ENCODE results near the gene LMBR1. TPM values are rescaled to one million over a fixed set of nuclear protein-coding genes. Genes with fewer than 3 reads are reported as not detected.
A peak's percentile ranks its signal among the peaks of the same experiment; 100 is the strongest.

The LMBR1 gene
- total RNA-seq, 3 donors from 2014 or later: 40.5 to 56.3 (median 44.9) TPM

- intact Hi-C loops (cut with DNase I, micrococcal nuclease): no loop called here
Measured at GRCh38 chr7:156785998-156786543, 106.9 kb downstream of the LMBR1 start.

GRCh38 chr7:156783864-156784263 is 109.1 kb downstream of the LMBR1 start:
- Histone ChIP-seq H3K36me3 (ENCODE audit: low read depth) (no peaks in the 10 kb centered on the region), H3K9me3 (no peaks in the 10 kb centered on the region), H3K4me3 (no peak overlapping the region), H3K4me1 (ENCODE audit: low read depth) (no peaks in the 10 kb centered on the region)
- intact Hi-C loops (cut with DNase I, micrococcal nuclease): no loop called here
- DNase-seq (no peak), ATAC-seq (no peak)
- no peak for TF ChIP-seq CTCF (IDR thresholded peaks at IDR 0.05)

More at GRCh38 chr7:156785998-156786543, 106.9 kb downstream of the LMBR1 start:
- TF ChIP-seq CTCF (IDR thresholded peaks at IDR 0.05): no peak
- Histone ChIP-seq H3K4me3 (no peak overlapping the region), H3K4me1 (ENCODE audit: low read depth) (no peaks in the 10 kb centered on the region), H3K9me3 (no peaks in the 10 kb centered on the region), H3K36me3 (ENCODE audit: low read depth) (no peaks in the 10 kb centered on the region)
- ATAC-seq (no peak), DNase-seq (no peak)

GRCh38 chr7:156781972-156782371 is 111.0 kb downstream of the LMBR1 start:
- no peak for DNase-seq
- intact Hi-C loops (cut with DNase I, micrococcal nuclease): no loop called here
- Histone ChIP-seq H3K36me3 (ENCODE audit: low read depth) (no peaks in the 10 kb centered on the region), H3K9me3 (no peaks in the 10 kb centered on the region), H3K4me3 (no peak overlapping the region), H3K4me1 (ENCODE audit: low read depth) (no peaks in the 10 kb centered on the region)
- no peak for ATAC-seq
- TF ChIP-seq CTCF (IDR thresholded peaks at IDR 0.05): no peak

- no peak for DNase-seq
- Histone ChIP-seq H3K4me3 (no peak overlapping the region), H3K36me3 (ENCODE audit: low read depth) (no peaks in the 10 kb centered on the region), H3K4me1 (ENCODE audit: low read depth) (no peaks in the 10 kb centered on the region), H3K9me3 (no peaks in the 10 kb centered on the region)
- intact Hi-C loops (cut with DNase I, micrococcal nuclease): no loop called here
- ATAC-seq: peak; percentile 30
- no peak for TF ChIP-seq CTCF (IDR thresholded peaks at IDR 0.05)
Measured at GRCh38 chr7:156780724-156781455, 112.1 kb downstream of the LMBR1 start.

GRCh38 chr7:156778668-156779067 is 114.3 kb downstream of the LMBR1 start:
- intact Hi-C loops (cut with DNase I, micrococcal nuclease): no loop called here
- ATAC-seq: no peak
- H3K4me3 ChIP-seq: no peak overlapping the region
- no peaks in the 10 kb centered on the region for H3K36me3 ChIP-seq (ENCODE audit: low read depth)
- DNase-seq: no peak
- H3K9me3 ChIP-seq: no peaks in the 10 kb centered on the region
- no peaks in the 10 kb centered on the region for H3K4me1 ChIP-seq (ENCODE audit: low read depth)
- TF ChIP-seq CTCF (IDR thresholded peaks at IDR 0.05): no peak

Measured in mucosa of descending colon (tissue), 3 donors.